ENCODE data around the gene LYVE1.

The LYVE1 gene

GRCh38 chr11:10580623-10581022 lies 12.2 kb upstream of the LYVE1 start:
- no peaks in the 10 kb centered on the region for H3K4me1 Mint-ChIP-seq (ENCODE audit: low read depth)
- peaks cover 26% of the 10 kb centered on the region for H3K27me3 Mint-ChIP-seq (ENCODE audit: low read depth)
- H3K4me3 Mint-ChIP-seq, result no peak overlapping the region
- H3K9me3 Mint-ChIP-seq, result no peaks in the 10 kb centered on the region
- H3K36me3 Mint-ChIP-seq (ENCODE audit: low read depth), result no peaks in the 10 kb centered on the region
- H3K27ac Mint-ChIP-seq, result no peak overlapping the region

DNA sequence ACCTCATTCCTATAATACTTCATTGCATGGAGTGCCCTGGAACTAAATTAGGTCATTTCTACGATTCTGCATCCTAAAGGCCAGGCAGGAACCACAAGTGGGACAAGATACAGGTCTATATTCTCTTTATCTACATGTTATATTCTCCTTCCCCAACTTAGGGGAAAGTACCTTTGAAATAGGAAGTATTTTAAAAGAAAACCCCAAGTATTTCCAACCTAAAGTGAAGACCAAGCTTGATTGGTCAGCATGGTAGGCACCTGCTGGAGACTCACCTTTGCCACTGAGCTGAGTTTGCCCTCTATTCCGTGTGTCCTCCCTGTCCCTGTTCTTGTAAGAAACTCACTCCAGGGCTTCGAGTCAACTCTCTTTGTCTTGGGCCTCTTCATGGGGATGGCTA lies 11.2 kb upstream of the LYVE1 start:
- no peak overlapping the region for H3K27ac Mint-ChIP-seq
- no peak overlapping the region for H3K4me3 Mint-ChIP-seq
- no peaks in the 10 kb centered on the region for H3K4me1 Mint-ChIP-seq (ENCODE audit: low read depth)
- no peaks in the 10 kb centered on the region for H3K36me3 Mint-ChIP-seq (ENCODE audit: low read depth)
- H3K9me3 Mint-ChIP-seq, result no peaks in the 10 kb centered on the region
- H3K27me3 Mint-ChIP-seq (ENCODE audit: low read depth), result peaks cover 26% of the 10 kb centered on the region

- Mint-ChIP-seq H3K9me3 (no peaks in the 10 kb centered on the region), H3K36me3 (ENCODE audit: low read depth) (no peaks in the 10 kb centered on the region), H3K4me3 (no peak overlapping the region), H3K27me3 (ENCODE audit: low read depth) (peaks cover 29% of the 10 kb centered on the region), H3K27ac (no peak overlapping the region), H3K4me1 (ENCODE audit: low read depth) (no peaks in the 10 kb centered on the region)
Measured at GRCh38 chr11:10576035-10576398, 7.6 kb upstream of the LYVE1 start.

GRCh38 chr11:10575346-10576034 lies 7.0 kb upstream of the LYVE1 start:
- H3K9me3 Mint-ChIP-seq, result no peaks in the 10 kb centered on the region
- peaks cover 29% of the 10 kb centered on the region for H3K27me3 Mint-ChIP-seq (ENCODE audit: low read depth)
- H3K27ac Mint-ChIP-seq, result no peak overlapping the region
- no peak overlapping the region for H3K4me3 Mint-ChIP-seq
- no peaks in the 10 kb centered on the region for H3K4me1 Mint-ChIP-seq (ENCODE audit: low read depth)
- no peaks in the 10 kb centered on the region for H3K36me3 Mint-ChIP-seq (ENCODE audit: low read depth)

DNA sequence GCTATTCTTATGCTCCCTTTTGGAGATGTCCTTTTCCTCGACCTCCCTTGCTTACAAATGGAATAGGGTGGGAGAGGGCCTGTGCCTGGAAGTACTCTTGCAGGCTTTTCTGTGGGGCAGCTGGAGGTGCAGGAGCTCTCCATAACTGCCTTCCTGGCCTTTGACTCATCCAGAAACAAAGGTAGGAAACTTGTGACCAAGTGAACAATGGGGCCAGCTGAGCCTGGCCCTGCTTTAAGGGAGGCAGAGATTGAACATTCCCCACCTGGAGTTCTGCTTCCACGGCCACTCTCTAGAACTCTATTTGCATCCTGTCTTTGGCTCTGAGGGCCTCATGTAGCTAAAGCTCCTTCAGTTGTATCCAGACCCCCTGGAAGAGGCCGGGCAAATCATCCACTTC lies 5.1 kb upstream of the LYVE1 start:
- Mint-ChIP-seq H3K36me3 (ENCODE audit: low read depth) (no peaks in the 10 kb centered on the region), H3K9me3 (no peaks in the 10 kb centered on the region), H3K4me3 (no peak overlapping the region), H3K27ac (no peak overlapping the region), H3K4me1 (ENCODE audit: low read depth) (no peaks in the 10 kb centered on the region), H3K27me3 (ENCODE audit: low read depth) (peaks cover 30% of the 10 kb centered on the region)

- Mint-ChIP-seq H3K36me3 (ENCODE audit: low read depth) (no peaks in the 10 kb centered on the region), H3K27ac (no peak overlapping the region), H3K27me3 (ENCODE audit: low read depth) (peaks cover 30% of the 10 kb centered on the region), H3K4me1 (ENCODE audit: low read depth) (no peaks in the 10 kb centered on the region), H3K4me3 (no peak overlapping the region), H3K9me3 (no peaks in the 10 kb centered on the region)
Measured at GRCh38 chr11:10573028-10573427, 4.6 kb upstream of the LYVE1 start.

DNA sequence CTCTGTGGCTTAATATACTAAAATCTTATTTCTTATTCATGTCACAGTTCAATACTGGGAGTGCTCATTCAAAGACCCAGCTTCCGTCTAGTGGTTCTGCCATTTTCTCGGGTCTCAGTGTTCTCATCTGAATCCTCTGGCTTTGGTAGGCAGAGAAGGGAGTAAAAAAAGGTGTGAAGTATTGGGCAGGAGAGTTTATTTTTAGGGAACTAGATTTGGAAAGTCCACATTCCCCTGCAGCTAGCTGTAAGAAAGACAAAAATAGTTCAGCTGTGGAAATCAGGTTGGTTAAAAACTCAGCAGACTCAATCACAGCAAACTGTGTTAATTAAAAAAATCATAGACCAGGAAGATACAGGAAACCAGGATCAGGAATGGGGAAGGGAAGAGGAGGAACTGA lies 4.1 kb upstream of the LYVE1 start:
- Mint-ChIP-seq H3K4me3 (no peak overlapping the region), H3K27me3 (ENCODE audit: low read depth) (peaks cover 30% of the 10 kb centered on the region), H3K4me1 (ENCODE audit: low read depth) (no peaks in the 10 kb centered on the region), H3K27ac (no peak overlapping the region), H3K36me3 (ENCODE audit: low read depth) (no peaks in the 10 kb centered on the region), H3K9me3 (no peaks in the 10 kb centered on the region)

DNA sequence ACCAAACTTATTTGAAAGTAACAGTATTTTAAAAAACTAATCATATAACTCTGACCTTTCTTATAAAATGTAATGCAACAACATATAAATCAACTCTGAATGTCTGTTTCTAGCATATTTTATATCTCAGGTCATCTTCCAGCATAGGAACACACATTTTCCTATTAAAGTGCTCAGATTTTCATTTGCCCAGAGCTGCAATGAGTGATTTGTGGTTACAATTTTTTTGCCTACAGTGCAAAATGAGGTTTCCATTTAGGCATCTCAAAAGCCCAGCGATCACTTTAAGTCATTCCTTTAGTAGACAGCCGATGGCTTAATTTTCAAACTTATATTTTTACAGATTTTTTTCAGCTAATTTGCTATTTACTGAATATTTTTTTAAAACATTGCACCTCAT lies 1.0 kb downstream of the LYVE1 start:
- H3K36me3 Mint-ChIP-seq (ENCODE audit: low read depth), result no peaks in the 10 kb centered on the region
- no peak overlapping the region for H3K27ac Mint-ChIP-seq
- peaks cover 19% of the 10 kb centered on the region for H3K27me3 Mint-ChIP-seq (ENCODE audit: low read depth)
- no peaks in the 10 kb centered on the region for H3K9me3 Mint-ChIP-seq
- no peak overlapping the region for H3K4me3 Mint-ChIP-seq
- H3K4me1 Mint-ChIP-seq (ENCODE audit: low read depth), result no peaks in the 10 kb centered on the region

DNA sequence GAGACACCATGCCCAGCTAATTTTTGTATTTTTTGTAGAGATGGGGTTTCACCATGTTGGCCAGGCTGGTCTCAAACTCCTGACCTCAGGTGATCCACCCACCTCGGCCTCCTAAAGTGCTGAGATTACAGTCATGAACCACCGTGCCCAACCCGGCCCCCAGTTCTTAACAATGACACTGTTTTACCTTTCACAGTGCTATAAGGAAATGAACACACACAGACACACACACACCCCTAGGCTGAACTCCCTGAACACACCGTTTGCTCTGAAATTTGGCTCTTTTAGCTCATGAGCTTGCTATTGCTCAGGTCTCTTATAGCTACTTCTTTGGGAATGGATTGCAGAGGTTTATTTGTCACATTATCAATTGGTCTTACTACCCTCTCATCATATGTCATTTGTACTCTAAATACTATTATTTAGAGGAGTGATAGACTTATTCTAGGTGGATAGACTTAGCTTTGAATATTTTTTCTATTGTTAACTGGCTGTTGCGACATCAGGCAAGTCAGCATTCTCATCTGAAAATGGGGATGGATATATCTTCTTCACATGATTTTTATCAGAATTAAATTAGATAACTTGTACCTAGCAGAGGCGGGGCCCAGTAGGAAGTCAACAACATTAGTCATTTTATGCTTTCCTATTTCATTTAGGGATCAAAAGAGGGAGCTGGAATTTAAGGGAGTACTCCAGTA lies 2.1 kb downstream of the LYVE1 start:
- no peaks in the 10 kb centered on the region for H3K4me1 Mint-ChIP-seq (ENCODE audit: low read depth)
- no peaks in the 10 kb centered on the region for H3K36me3 Mint-ChIP-seq (ENCODE audit: low read depth)
- no peaks in the 10 kb centered on the region for H3K9me3 Mint-ChIP-seq
- no peak overlapping the region for H3K4me3 Mint-ChIP-seq
- H3K27me3 Mint-ChIP-seq (ENCODE audit: low read depth), result peaks cover 16% of the 10 kb centered on the region
- no peak overlapping the region for H3K27ac Mint-ChIP-seq

GRCh38 chr11:10565493-10565892 lies 3.0 kb downstream of the LYVE1 start:
- H3K27ac Mint-ChIP-seq, result no peak overlapping the region
- H3K36me3 Mint-ChIP-seq (ENCODE audit: low read depth), result no peaks in the 10 kb centered on the region
- no peaks in the 10 kb centered on the region for H3K9me3 Mint-ChIP-seq
- peaks cover 17% of the 10 kb centered on the region for H3K27me3 Mint-ChIP-seq (ENCODE audit: low read depth)
- H3K4me1 Mint-ChIP-seq (ENCODE audit: low read depth), result no peaks in the 10 kb centered on the region
- H3K4me3 Mint-ChIP-seq, result no peak overlapping the region

DNA sequence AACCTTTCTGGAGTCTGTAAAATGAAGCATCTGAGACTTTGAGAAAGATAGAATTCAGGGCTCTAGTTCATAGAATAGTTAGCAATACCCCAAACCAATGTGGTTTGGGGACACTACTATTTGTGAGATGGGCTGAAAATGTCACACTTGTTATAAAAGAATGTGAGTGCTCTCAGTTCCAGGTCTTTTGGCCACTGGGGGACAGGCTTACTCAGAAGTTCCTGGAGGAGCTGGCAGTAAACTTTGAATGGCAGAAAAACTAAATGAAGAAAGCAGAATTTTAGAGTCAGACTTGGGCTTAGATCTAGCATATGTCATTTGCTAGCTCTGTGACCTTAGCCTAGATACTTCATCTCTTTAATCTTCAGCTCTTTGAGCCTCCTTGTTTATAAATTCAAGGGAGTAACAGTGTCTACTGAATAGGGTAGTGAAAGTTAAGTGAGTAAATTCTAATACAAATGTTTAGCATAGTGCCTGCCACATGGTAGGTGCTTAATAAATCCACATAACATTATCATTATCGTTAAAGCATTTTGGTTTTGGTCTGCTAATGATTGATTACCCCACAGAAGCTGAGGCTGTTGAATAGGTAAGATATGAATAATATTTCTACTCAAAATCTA lies 3.7 kb downstream of the LYVE1 start:
- no peaks in the 10 kb centered on the region for H3K9me3 Mint-ChIP-seq
- peaks cover 17% of the 10 kb centered on the region for H3K27me3 Mint-ChIP-seq (ENCODE audit: low read depth)
- no peak overlapping the region for H3K27ac Mint-ChIP-seq
- no peaks in the 10 kb centered on the region for H3K4me1 Mint-ChIP-seq (ENCODE audit: low read depth)
- no peak overlapping the region for H3K4me3 Mint-ChIP-seq
- H3K36me3 Mint-ChIP-seq (ENCODE audit: low read depth), result no peaks in the 10 kb centered on the region

- no peaks in the 10 kb centered on the region for H3K36me3 Mint-ChIP-seq (ENCODE audit: low read depth)
- peaks cover 17% of the 10 kb centered on the region for H3K27me3 Mint-ChIP-seq (ENCODE audit: low read depth)
- H3K27ac Mint-ChIP-seq, result no peak overlapping the region
- no peak overlapping the region for H3K4me3 Mint-ChIP-seq
- no peaks in the 10 kb centered on the region for H3K9me3 Mint-ChIP-seq
- no peaks in the 10 kb centered on the region for H3K4me1 Mint-ChIP-seq (ENCODE audit: low read depth)
Measured at GRCh38 chr11:10564030-10564429, 4.4 kb downstream of the LYVE1 start.

GRCh38 chr11:10561947-10562346 lies 6.5 kb downstream of the LYVE1 start:
- Mint-ChIP-seq H3K36me3 (ENCODE audit: low read depth) (no peaks in the 10 kb centered on the region), H3K27me3 (ENCODE audit: low read depth) (peaks cover 13% of the 10 kb centered on the region), H3K9me3 (no peaks in the 10 kb centered on the region), H3K27ac (no peak overlapping the region), H3K4me3 (no peak overlapping the region), H3K4me1 (ENCODE audit: low read depth) (no peaks in the 10 kb centered on the region)

- Mint-ChIP-seq H3K4me3 (no peak overlapping the region), H3K9me3 (no peaks in the 10 kb centered on the region), H3K36me3 (ENCODE audit: low read depth) (no peaks in the 10 kb centered on the region), H3K27ac (no peak overlapping the region), H3K27me3 (ENCODE audit: low read depth) (peaks cover 17% of the 10 kb centered on the region), H3K4me1 (ENCODE audit: low read depth) (no peaks in the 10 kb centered on the region)
Measured at GRCh38 chr11:10561043-10561818, 7.2 kb downstream of the LYVE1 start.

DNA sequence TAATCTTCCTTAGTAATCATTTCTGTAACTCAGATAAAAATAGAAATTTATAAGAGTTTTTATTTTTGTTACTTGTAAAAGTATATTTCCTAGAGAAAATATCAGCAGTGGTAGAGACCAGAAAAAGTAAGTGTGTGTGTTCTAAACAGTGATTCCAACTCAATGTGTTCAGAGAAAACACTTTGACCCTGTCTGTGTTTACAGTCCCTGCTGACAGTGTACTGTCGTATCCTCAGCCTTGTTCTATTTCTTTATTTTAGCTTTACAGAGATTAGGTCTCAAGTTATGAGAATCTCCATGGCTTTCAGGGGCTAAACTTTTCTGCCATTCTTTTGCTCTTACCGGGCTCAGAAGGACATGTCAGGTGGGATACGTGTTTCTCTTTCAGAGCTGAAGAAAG lies 10.2 kb downstream of the LYVE1 start:
- Mint-ChIP-seq H3K36me3 (ENCODE audit: low read depth) (no peaks in the 10 kb centered on the region), H3K9me3 (no peaks in the 10 kb centered on the region), H3K4me3 (no peak overlapping the region), H3K4me1 (ENCODE audit: low read depth) (no peaks in the 10 kb centered on the region), H3K27me3 (ENCODE audit: low read depth) (peaks cover 19% of the 10 kb centered on the region), H3K27ac (no peak overlapping the region)
